ENCODE results near the gene PAX9.

DNA sequence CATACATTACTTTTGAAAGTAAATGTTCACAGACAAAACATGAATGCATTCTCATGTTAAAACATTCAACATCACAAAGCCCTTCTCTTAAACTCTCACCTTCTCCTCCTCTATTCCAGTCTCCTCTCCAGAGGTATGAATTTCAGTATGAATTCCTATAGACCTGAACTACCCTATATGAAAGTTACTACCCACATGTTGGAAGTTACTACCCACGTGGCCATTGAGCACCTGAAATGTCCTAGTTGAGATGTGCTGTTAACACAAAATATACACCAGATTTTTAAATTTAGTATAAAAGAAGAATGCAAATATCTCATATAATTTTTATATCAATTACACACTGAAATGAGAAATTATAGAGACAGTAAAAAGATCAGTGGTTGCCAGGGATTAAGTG is 60.2 kb downstream of the PAX9 start:
- TF ChIP-seq, protein P1, sequence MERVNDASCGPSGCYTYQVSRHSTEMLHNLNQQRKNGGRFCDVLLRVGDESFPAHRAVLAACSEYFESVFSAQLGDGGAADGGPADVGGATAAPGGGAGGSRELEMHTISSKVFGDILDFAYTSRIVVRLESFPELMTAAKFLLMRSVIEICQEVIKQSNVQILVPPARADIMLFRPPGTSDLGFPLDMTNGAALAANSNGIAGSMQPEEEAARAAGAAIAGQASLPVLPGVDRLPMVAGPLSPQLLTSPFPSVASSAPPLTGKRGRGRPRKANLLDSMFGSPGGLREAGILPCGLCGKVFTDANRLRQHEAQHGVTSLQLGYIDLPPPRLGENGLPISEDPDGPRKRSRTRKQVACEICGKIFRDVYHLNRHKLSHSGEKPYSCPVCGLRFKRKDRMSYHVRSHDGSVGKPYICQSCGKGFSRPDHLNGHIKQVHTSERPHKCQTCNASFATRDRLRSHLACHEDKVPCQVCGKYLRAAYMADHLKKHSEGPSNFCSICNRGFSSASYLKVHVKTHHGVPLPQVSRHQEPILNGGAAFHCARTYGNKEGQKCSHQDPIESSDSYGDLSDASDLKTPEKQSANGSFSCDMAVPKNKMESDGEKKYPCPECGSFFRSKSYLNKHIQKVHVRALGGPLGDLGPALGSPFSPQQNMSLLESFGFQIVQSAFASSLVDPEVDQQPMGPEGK (CRISPR knock-in tag; IDR thresholded peaks at IDR 0.05; ENCODE audit: borderline replicate concordance): no peak
- TF ChIP-seq GLIS3 (CRISPR knock-in tag; IDR thresholded peaks at IDR 0.05) (no peak), OSR1 (CRISPR knock-in tag; IDR thresholded peaks at IDR 0.05) (no peak), ZNF8 (CRISPR knock-in tag; IDR thresholded peaks at IDR 0.05) (no peak), RARB (CRISPR knock-in tag; IDR thresholded peaks at IDR 0.05) (no peak)
- TF ChIP-seq, protein P2, sequence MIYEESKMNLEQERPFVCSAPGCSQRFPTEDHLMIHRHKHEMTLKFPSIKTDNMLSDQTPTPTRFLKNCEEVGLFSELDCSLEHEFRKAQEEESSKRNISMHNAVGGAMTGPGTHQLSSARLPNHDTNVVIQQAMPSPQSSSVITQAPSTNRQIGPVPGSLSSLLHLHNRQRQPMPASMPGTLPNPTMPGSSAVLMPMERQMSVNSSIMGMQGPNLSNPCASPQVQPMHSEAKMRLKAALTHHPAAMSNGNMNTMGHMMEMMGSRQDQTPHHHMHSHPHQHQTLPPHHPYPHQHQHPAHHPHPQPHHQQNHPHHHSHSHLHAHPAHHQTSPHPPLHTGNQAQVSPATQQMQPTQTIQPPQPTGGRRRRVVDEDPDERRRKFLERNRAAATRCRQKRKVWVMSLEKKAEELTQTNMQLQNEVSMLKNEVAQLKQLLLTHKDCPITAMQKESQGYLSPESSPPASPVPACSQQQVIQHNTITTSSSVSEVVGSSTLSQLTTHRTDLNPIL (CRISPR knock-in tag; IDR thresholded peaks at IDR 0.05; ENCODE audit: low read depth): no peak

All from SK-N-SH treated with all-trans-retinoic acid at 6 μM for 48 hours (cell line).